C1 segment of cervical spinal cord (tissue), 14 donors: Measurements from ENCODE around the gene FXYD6.

Source experiments
- DNase-seq, 14 donors: peaks; one replicate each; lab custom pipeline; 2025; lab: John Stamatoyannopoulos, UW

FXYD6 gene

GRCh38 chr11:117910941-117911655 lies 34.6 kb upstream of the FXYD6 start:
- DNase-seq = no peak

- no peak for DNase-seq
These were observed 34.1 kb upstream of the FXYD6 start for GRCh38 chr11:117910525-117910924.

- DNase-seq = no peak
These were observed 33.3 kb upstream of the FXYD6 start for GRCh38 chr11:117909611-117910382.

- no peak for DNase-seq
These were observed 32.6 kb upstream of the FXYD6 start for GRCh38 chr11:117908959-117909610.

- DNase-seq = no peak
These were observed 31.8 kb upstream of the FXYD6 start for GRCh38 chr11:117908109-117908895.

GRCh38 chr11:117907276-117908108 lies 31.0 kb upstream of the FXYD6 start:
- peak in 3 of 14 donors; percentile 12 to 67 (median 40) for DNase-seq

- no peak for DNase-seq
These were observed 30.3 kb upstream of the FXYD6 start for GRCh38 chr11:117906710-117907109.

GRCh38 chr11:117906126-117906525 lies 29.7 kb upstream of the FXYD6 start:
- DNase-seq = no peak

GRCh38 chr11:117905524-117905923 lies 29.1 kb upstream of the FXYD6 start:
- DNase-seq = no peak

GRCh38 chr11:117903505-117904382 lies 27.3 kb upstream of the FXYD6 start:
- no peak for DNase-seq

- no peak for DNase-seq
These were observed 25.8 kb upstream of the FXYD6 start for GRCh38 chr11:117902001-117902845.

GRCh38 chr11:117901601-117902000 lies 25.1 kb upstream of the FXYD6 start:
- no peak for DNase-seq

- no peak for DNase-seq
These were observed 24.4 kb upstream of the FXYD6 start for GRCh38 chr11:117900720-117901440.

GRCh38 chr11:117900121-117900648 lies 23.7 kb upstream of the FXYD6 start:
- DNase-seq = no peak

GRCh38 chr11:117898059-117898458 lies 21.6 kb upstream of the FXYD6 start:
- no peak for DNase-seq

- DNase-seq = no peak
These were observed 16.2 kb upstream of the FXYD6 start for GRCh38 chr11:117892651-117893050.

GRCh38 chr11:117891362-117891761 lies 14.9 kb upstream of the FXYD6 start:
- no peak for DNase-seq

- no peak for DNase-seq
These were observed 11.7 kb upstream of the FXYD6 start for GRCh38 chr11:117888139-117888566.
